ENCODE results near the gene LRRTM4. TPM values are rescaled to one million over a fixed set of nuclear protein-coding genes. Genes with fewer than 3 reads are reported as not detected.

Gene LRRTM4
- total RNA-seq, 1 experiment from 2014 or later: 12.0 TPM

DNA sequence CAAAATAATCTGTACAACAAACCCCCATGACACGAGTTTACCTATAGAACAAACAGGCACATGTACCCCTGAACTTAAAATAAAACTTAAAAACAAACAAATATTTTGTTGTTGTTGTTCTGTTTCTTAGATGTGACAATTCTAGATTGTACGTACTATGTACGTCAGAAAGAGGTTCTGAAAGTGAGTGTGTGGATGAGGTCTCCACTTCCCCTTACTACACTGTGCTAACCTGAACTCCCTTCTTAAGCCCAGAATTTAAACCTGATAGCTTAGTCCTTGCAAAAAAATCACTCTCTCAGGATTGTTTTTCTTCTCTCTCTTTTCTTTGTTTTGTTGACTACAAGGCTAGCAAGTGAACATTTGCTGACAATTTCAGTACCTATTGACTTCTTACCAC, 581.6 kb downstream of the LRRTM4 start:
- Mint-ChIP-seq H3K9me3 (peaks cover 0 to 2% of the 10 kb centered on the region in 2 experiments; a peak in 2 of 5 replicates), H3K36me3 (ENCODE audit: insufficient read depth in 1 of 3, low read depth in 3 of 3) (peaks cover 0 to 5% (median 0%) of the 10 kb centered on the region in 3 experiments; a peak in 1 of 7 replicates), H3K27me3 (ENCODE audit: low read depth) (no peaks in the 10 kb centered on the region), H3K4me1 (peaks cover 3 to 4% of the 10 kb centered on the region in 2 experiments; a peak in 3 of 4 replicates), H3K4me3 (no peak overlapping the region), H3K27ac (peak overlapping the region in 1 of 3 experiments; percentile 80; a peak in 1 of 7 replicates)
- no peak overlapping the region for H3K4ac ChIP-seq (ENCODE audit: low read depth, low read length)
- no peak overlapping the region for H2BK15ac ChIP-seq (ENCODE audit: low read depth, low read length)
- no peak overlapping the region for H3K18ac ChIP-seq (ENCODE audit: insufficient read length, low read depth, low read length)
- H3K4me2 ChIP-seq (ENCODE audit: insufficient read depth, insufficient read length, low read length): no peak overlapping the region
- no CpG with 5 or more reads among the region's 3 CpGs for WGBS (ENCODE audit: extremely low coverage, insufficient read length, low lambda C conversion rate)
- H3K4me1 ChIP-seq (ENCODE audit: insufficient read depth, low read length): no peaks in the 10 kb centered on the region
- H3K79me1 ChIP-seq (ENCODE audit: insufficient read depth, low read depth, low read length, poor library complexity, severe bottlenecking): no peaks in the 10 kb centered on the region
- TF ChIP-seq, protein P1, sequence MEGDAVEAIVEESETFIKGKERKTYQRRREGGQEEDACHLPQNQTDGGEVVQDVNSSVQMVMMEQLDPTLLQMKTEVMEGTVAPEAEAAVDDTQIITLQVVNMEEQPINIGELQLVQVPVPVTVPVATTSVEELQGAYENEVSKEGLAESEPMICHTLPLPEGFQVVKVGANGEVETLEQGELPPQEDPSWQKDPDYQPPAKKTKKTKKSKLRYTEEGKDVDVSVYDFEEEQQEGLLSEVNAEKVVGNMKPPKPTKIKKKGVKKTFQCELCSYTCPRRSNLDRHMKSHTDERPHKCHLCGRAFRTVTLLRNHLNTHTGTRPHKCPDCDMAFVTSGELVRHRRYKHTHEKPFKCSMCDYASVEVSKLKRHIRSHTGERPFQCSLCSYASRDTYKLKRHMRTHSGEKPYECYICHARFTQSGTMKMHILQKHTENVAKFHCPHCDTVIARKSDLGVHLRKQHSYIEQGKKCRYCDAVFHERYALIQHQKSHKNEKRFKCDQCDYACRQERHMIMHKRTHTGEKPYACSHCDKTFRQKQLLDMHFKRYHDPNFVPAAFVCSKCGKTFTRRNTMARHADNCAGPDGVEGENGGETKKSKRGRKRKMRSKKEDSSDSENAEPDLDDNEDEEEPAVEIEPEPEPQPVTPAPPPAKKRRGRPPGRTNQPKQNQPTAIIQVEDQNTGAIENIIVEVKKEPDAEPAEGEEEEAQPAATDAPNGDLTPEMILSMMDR (conservative IDR thresholded peaks at IDR 0.05): no peak
- H4K5ac ChIP-seq (ENCODE audit: insufficient read length, low read depth, low read length): no peak overlapping the region
- H3K79me2 ChIP-seq (ENCODE audit: insufficient read depth, low read length): no peaks in the 10 kb centered on the region
- H4K8ac ChIP-seq (replicated peaks; ENCODE audit: insufficient read length, low read depth, low read length): no peak overlapping the region
- H2AK5ac ChIP-seq (ENCODE audit: insufficient read length, low read length): no peak overlapping the region
- H3K27ac ChIP-seq (ENCODE audit: insufficient read length, low read depth, low read length): no peak overlapping the region
- H4K91ac ChIP-seq (ENCODE audit: insufficient read length, low read depth, low read length): no peak overlapping the region
- H2BK20ac ChIP-seq (ENCODE audit: low read depth, low read length, poor library complexity, severe bottlenecking): no peak overlapping the region
- no peak overlapping the region for H3K14ac ChIP-seq (ENCODE audit: insufficient read depth, low read length)
- DNase-seq: no peak
- H4K20me1 ChIP-seq (ENCODE audit: control insufficient read depth, insufficient read depth, insufficient read length): no peaks in the 10 kb centered on the region
- H3K9ac ChIP-seq (ENCODE audit: extremely low read depth, insufficient read length, low read length): no peak overlapping the region
- no peak overlapping the region for H3T11ph ChIP-seq (ENCODE audit: low read length)
- H3K9me3 ChIP-seq (ENCODE audit: control insufficient read depth, low read depth, low read length): no peaks in the 10 kb centered on the region
- no peak overlapping the region for H2BK120ac ChIP-seq (ENCODE audit: low read depth, low read length, poor library complexity, severe bottlenecking)
- no peak overlapping the region for H2BK12ac ChIP-seq (ENCODE audit: insufficient read length, low read depth, low read length)
- no peaks in the 10 kb centered on the region for H3K27me3 ChIP-seq (ENCODE audit: insufficient read depth, low read length)
- H3K23me2 ChIP-seq (ENCODE audit: insufficient read length, low read depth, low read length, poor library complexity, severe bottlenecking): no peaks in the 10 kb centered on the region
- no peak overlapping the region for H3K23ac ChIP-seq (ENCODE audit: insufficient read length, low read depth, low read length)
- H3K56ac ChIP-seq (ENCODE audit: insufficient read length, low read depth, low read length): no peak overlapping the region
- H2AFZ ChIP-seq (ENCODE audit: low read length): no peak overlapping the region
- H2BK5ac ChIP-seq (ENCODE audit: insufficient read length, low read length): no peak overlapping the region
